HepG2 (cell line): ENCODE measurements around the gene C6orf136. TPM values are rescaled to one million over a fixed set of nuclear protein-coding genes. Genes with fewer than 3 reads are reported as not detected.

Experiments
- EHMT2 ChIP-seq: fragments of 200-600 bp; sonication (generic); IDR thresholded peaks from 2 replicates; pipeline ENCODE4 v1.7.0; 2017; ENCODE audit warnings: antibody characterized with exemption, low read depth, low read length, borderline replicate concordance
- ELF1 ChIP-seq: sonication (generic); formaldehyde crosslinking; IDR thresholded peaks from 2 replicates; pipeline ENCODE4 v1.4.0; 2020; ENCODE audit warnings: missing genetic modification reagents
- FIP1L1 ChIP-seq: fragments of 200-400 bp; formaldehyde crosslinking; IDR thresholded peaks from 2 replicates; pipeline ENCODE4 v1.6.1; 2018; ENCODE audit warnings: low read depth, mild to moderate bottlenecking, low read length, moderate library complexity, borderline replicate concordance; ENCODE audit not compliant: insufficient read depth
- FOXO1 ChIP-seq: sonication (generic); formaldehyde crosslinking; IDR thresholded peaks from 2 replicates; pipeline ENCODE4 v1.4.0; 2020; ENCODE audit warnings: missing genetic modification reagents
- GZF1 ChIP-seq: sonication (generic); formaldehyde crosslinking; IDR thresholded peaks from 2 replicates; pipeline ENCODE4 v1.5.1; 2020; ENCODE audit warnings: mild to moderate bottlenecking, missing genetic modification reagents
- ISX ChIP-seq: sonication (generic); formaldehyde crosslinking; conservative IDR thresholded peaks from 2 replicates; pipeline ENCODE4 v1.5.0; 2020; ENCODE audit warnings: missing genetic modification reagents
- MYC ChIP-seq: sonication (generic); formaldehyde crosslinking; IDR thresholded peaks from 2 replicates; pipeline ENCODE4 v1.9.0; 2021; ENCODE audit warnings: missing genetic modification reagents, borderline replicate concordance
- NFE2L1 ChIP-seq: sonication (generic); formaldehyde crosslinking; IDR thresholded peaks from 2 replicates; pipeline ENCODE4 v1.4.0; 2020; ENCODE audit warnings: missing genetic modification reagents, mild to moderate bottlenecking, borderline replicate concordance
- PITX1 ChIP-seq: sonication (generic); formaldehyde crosslinking; IDR thresholded peaks from 2 replicates; pipeline ENCODE4 v1.5.1; 2020; ENCODE audit warnings: mild to moderate bottlenecking, missing genetic modification reagents
- PLRG1 ChIP-seq: fragments of 450-650 bp; conservative IDR thresholded peaks from 2 replicates; pipeline ENCODE4 v1.6.1; 2016
- SNAPC2 ChIP-seq: sonication (generic); formaldehyde crosslinking; IDR thresholded peaks from 2 replicates; pipeline ENCODE4 v1.8.1; 2022; ENCODE audit warnings: mild to moderate bottlenecking, missing genetic modification reagents
- STAT6 ChIP-seq: sonication (generic); formaldehyde crosslinking; IDR thresholded peaks from 2 replicates; pipeline ENCODE4 v1.4.0; 2020; ENCODE audit warnings: missing genetic modification reagents, mild to moderate bottlenecking, borderline replicate concordance
- TFAP4 ChIP-seq: sonication (generic); IDR thresholded peaks from 2 replicates; pipeline ENCODE4 v1.6.1; 2016; ENCODE audit warnings: low read depth, borderline replicate concordance
- USF2 ChIP-seq, 2 experiments: sonication (generic) in 1 of 2; formaldehyde crosslinking in 1 of 2; IDR thresholded peaks; 2 replicates each; pipeline versions ENCODE4 v1.5.1 to v1.6.1; 2011 to 2020; ENCODE audit warnings: borderline replicate concordance in 1 of 2, low read depth in 1 of 2, low read length in 1 of 2, mild to moderate bottlenecking in 1 of 2, missing genetic modification reagents in 1 of 2, moderate library complexity in 1 of 2
- ZNF180 ChIP-seq: sonication (generic); formaldehyde crosslinking; IDR thresholded peaks from 2 replicates; pipeline ENCODE4 v1.4.0; 2020; ENCODE audit warnings: low read depth, missing genetic modification reagents, borderline replicate concordance
- ZNF382 ChIP-seq: sonication (generic); formaldehyde crosslinking; IDR thresholded peaks from 2 replicates; pipeline ENCODE4 v1.5.0; 2020; ENCODE audit warnings: missing genetic modification reagents, mild to moderate bottlenecking, borderline replicate concordance
- ZNF468 ChIP-seq: sonication (generic); formaldehyde crosslinking; IDR thresholded peaks from 2 replicates; pipeline ENCODE4 v1.8.0; 2022; ENCODE audit warnings: mild to moderate bottlenecking, moderate library complexity, missing genetic modification reagents
- ZNF883 ChIP-seq: sonication (generic); formaldehyde crosslinking; IDR thresholded peaks from 2 replicates; pipeline ENCODE4 v1.5.1; 2020; ENCODE audit warnings: mild to moderate bottlenecking, missing genetic modification reagents; ENCODE audit errors: not compliant biosample characterization
- ZSCAN20 ChIP-seq: sonication (generic); formaldehyde crosslinking; IDR thresholded peaks from 2 replicates; pipeline ENCODE4 v1.4.0; 2020; ENCODE audit warnings: missing genetic modification reagents, mild to moderate bottlenecking, borderline replicate concordance
- polyA plus RNA-seq, 8 experiments: library from polyadenylated mRNA; depleted of rRNA in 3 of 8; stranded (reverse) in 7 of 8; unstranded in 1 of 8; fragments of >200 nt; fragmentation: Illumina TruSeq in 4 of 8; extraction: Trizol in 4 of 8; gene quantifications; 2 replicates each; pipeline versions ENCODE4 v1.2.1 to v1.2.3, GENCODE V29; 2011 to 2016; ENCODE audit warnings: low read depth in 4 of 8, missing spikeins in 1 of 8, mixed read lengths in 1 of 8; ENCODE audit not compliant: insufficient read depth in 1 of 8
- total RNA-seq, 5 experiments: library from RNA; depleted of rRNA; stranded (reverse); fragments of >200 nt; fragmentation: Illumina TruSeq; extraction: Trizol; gene quantifications; 2 replicates each; pipeline ENCODE4 v1.2.3, GENCODE V29; 2016; ENCODE audit warnings: low read depth in 1 of 5
- TF ChIP-seq, protein P1 (sequence below): IDR thresholded peaks from 2 replicates; pipeline ENCODE4 v1.6.1; 2016; ENCODE audit warnings: missing genetic modification reagents, missing compliant biosample characterization
- TF ChIP-seq, protein P2 (sequence below): sonication (generic); formaldehyde crosslinking; conservative IDR thresholded peaks from 2 replicates; pipeline ENCODE4 v1.4.0; 2020; ENCODE audit warnings: missing genetic modification reagents

Gene C6orf136
- total and polyA plus RNA-seq, 2 of the 13 experiments (the other 11 are each of a cell fraction or from before 2014, with no cell fraction given), result 12.0 to 26.2 TPM

DNA sequence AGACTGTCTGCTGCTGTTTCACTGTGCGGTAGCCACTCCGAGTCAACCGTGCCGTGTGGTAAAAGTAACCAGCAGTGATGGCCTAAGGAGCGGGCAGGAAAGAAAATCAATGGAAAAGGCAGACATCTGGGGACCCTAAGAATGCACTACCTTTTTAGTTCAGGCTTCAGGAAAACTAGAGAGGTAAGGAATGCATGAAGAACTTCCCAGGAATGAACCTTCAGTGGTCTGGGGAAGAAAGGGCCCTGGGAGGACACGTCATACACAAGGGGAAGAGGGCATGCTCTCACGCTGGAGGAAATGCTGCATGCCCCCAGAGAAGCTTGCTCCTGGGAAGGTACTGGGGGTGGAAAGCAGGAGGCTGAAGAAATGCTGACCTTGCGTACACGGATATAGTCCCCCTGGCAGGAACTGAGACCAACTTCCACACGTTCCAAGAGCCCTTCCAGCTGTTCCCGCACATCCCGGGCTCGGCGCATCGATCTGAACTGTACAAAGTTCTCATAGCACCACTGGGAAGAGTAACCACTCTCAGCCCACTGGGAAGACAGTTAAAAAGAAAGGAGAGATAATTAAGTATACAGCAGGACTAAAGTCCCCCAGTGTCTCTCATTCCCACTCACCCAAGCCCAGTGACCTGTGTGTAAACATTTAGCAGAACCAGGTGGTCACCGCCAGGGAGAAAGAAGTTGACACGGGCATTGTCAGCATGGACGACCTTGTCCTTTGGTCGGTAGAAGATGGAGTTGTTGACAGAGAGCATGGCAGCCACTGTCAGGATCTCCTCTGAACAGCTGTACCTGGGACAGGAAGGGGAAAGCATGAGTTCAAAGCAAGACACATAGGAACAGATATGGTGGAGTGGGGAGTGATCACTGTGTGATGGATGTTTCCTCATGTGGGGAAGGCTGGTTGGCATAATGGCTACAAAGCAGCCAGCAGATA, 8.1 kb downstream of the C6orf136 start (continued):
- TF ChIP-seq FIP1L1, result no peak
- no peak for TF ChIP-seq PLRG1
- peak; percentile 73 for TF ChIP-seq ELF1 (CRISPR knock-in tag)
- TF ChIP-seq ZNF883 (CRISPR knock-in tag), result peak; percentile 78
- TF ChIP-seq ZNF180, result no peak
- TF ChIP-seq, protein P1, sequence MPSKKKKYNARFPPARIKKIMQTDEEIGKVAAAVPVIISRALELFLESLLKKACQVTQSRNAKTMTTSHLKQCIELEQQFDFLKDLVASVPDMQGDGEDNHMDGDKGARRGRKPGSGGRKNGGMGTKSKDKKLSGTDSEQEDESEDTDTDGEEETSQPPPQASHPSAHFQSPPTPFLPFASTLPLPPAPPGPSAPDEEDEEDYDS (CRISPR knock-in tag), result peak; percentile 32; the same call in 1 of the 2 replicates
- TF ChIP-seq SNAPC2, result peak; percentile 72; the same call in 1 of the 2 replicates
- peak; percentile 64; the same call in 1 of the 2 replicates for TF ChIP-seq STAT6 (CRISPR knock-in tag)
- TF ChIP-seq TFAP4, result peak; percentile 98
- no peak for TF ChIP-seq ZNF382 (CRISPR knock-in tag)
- peak; percentile 63 for TF ChIP-seq PITX1 (CRISPR knock-in tag)
- peak; percentile 38; the same call in 1 of the 2 replicates for TF ChIP-seq EHMT2
- peak; percentile 99 for TF ChIP-seq FOXO1 (CRISPR knock-in tag)
- peak; percentile 93 for TF ChIP-seq MYC (CRISPR knock-in tag)
- no peak for TF ChIP-seq USF2 (IDR thresholded peaks at IDR 0.05; ENCODE audit: low read depth, low read length)
- TF ChIP-seq USF2 (CRISPR knock-in tag; IDR thresholded peaks at IDR 0.05; ENCODE audit: borderline replicate concordance), result no peak
- TF ChIP-seq, protein P2, sequence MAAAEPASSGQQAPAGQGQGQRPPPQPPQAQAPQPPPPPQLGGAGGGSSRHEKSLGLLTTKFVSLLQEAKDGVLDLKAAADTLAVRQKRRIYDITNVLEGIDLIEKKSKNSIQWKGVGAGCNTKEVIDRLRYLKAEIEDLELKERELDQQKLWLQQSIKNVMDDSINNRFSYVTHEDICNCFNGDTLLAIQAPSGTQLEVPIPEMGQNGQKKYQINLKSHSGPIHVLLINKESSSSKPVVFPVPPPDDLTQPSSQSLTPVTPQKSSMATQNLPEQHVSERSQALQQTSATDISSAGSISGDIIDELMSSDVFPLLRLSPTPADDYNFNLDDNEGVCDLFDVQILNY, result no peak
- TF ChIP-seq ISX (CRISPR knock-in tag), result no peak
- TF ChIP-seq GZF1, result no peak
- TF ChIP-seq ZNF468 (CRISPR knock-in tag), result no peak
- no peak for TF ChIP-seq ZSCAN20 (CRISPR knock-in tag)
- no peak for TF ChIP-seq NFE2L1 (CRISPR knock-in tag)
